A549 treated with AZD9567 at 1 μM for 4 hours (cell line): ENCODE measurements around the gene LPAR4. TPM values are rescaled to one million over a fixed set of nuclear protein-coding genes. Genes with fewer than 3 reads are reported as not detected.

Experiments
- total RNA-seq: library from RNA; stranded (reverse); fragments of 200-300 nt; extraction: Qiagen RNA extraction; gene quantifications from 5 replicates; pipeline ENCODE4 v1.2.3, GENCODE V29; 2022; ENCODE audit not compliant: insufficient read depth

The LPAR4 gene, protein sequence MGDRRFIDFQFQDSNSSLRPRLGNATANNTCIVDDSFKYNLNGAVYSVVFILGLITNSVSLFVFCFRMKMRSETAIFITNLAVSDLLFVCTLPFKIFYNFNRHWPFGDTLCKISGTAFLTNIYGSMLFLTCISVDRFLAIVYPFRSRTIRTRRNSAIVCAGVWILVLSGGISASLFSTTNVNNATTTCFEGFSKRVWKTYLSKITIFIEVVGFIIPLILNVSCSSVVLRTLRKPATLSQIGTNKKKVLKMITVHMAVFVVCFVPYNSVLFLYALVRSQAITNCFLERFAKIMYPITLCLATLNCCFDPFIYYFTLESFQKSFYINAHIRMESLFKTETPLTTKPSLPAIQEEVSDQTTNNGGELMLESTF
- not detected in 5 replicates for total RNA-seq

DNA sequence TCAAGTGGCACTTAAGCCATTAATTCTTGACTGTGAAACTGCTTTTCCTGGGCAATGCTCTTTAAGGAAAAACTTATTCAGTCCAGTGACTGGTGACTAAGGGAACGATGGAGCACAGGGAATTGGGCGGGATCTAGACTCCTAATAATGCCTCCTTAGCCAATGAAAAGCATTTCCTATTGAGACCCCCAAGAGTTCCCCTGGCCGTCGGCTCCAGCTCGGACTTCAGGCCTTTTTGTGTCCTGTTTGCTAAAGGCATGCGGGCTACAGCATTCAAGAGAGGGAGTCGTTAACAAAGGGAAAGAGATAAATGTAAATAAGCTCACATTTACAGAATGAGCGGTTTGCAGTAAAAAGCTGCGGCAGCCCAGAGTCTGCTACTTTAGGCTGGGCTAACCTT, at the start of gene LPAR4:
Gene LPAR4, plus strand, starts transcription at position 232 of the 400 bp plus-strand sequence. CDS start 7,150 bp downstream, outside the sequence.

Other genes starting within 250 kb of the LPAR4 start
- 0.03 to 0.07 TPM (median 0.05 TPM) in 4 of 5 replicates, not detected in the other for gene RTL3, start 88.4 kb upstream of the LPAR4 start, total RNA-seq
- not detected in 5 replicates for gene P2RY10, start 197.7 kb downstream of the LPAR4 start, total RNA-seq